NCI-H1930 (cell line): Measurements from ENCODE around the gene RTP2.
A peak's percentile ranks its signal among the peaks of the same experiment; 100 is the strongest.

Experiments
- DNase-seq, 2 experiments: peaks; one replicate each; lab custom pipeline; 2025; lab: John Stamatoyannopoulos, UW

Gene RTP2, protein sequence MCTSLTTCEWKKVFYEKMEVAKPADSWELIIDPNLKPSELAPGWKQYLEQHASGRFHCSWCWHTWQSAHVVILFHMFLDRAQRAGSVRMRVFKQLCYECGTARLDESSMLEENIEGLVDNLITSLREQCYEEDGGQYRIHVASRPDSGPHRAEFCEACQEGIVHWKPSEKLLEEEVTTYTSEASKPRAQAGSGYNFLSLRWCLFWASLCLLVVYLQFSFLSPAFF

GRCh38 chr3:187702507-187703033, at the start of gene RTP2:
TSS of gene RTP2 (minus strand) at chr3:187702557. CDS start at chr3:187702128, 429 bp downstream.
- no peak for DNase-seq

- no peak for DNase-seq
Observed at GRCh38 chr3:187750513-187751123, 48.3 kb upstream of the RTP2 start.

DNA sequence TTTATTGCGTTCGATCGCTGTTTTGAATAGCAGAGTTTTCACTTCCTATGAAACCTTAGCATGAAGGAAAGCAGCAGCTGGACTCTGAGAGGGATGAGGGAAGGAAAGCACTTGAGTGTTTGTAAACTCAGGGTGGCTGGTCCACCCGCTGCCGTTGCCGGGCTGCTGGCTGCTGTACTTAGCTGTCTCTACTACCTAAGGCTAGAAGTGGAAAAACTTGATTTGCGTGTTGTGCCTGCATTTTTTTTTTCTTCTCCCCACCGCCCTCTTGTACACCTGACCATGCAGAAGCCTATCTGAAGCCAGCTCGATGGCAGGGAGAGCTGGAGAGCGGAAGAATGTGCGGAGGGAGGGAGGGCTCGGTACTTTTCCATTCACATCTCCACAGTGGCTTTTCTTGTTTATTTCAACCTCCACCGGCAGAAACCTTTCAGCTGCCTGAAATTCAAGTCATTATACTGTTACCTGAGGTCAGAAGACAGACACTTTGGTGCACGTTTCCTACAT, 47.7 kb upstream of the RTP2 start:
- no peak for DNase-seq

- peak; percentile 57 to 77 for DNase-seq
Observed at GRCh38 chr3:187748050-187748481, 45.7 kb upstream of the RTP2 start.

- DNase-seq = no peak
Observed at GRCh38 chr3:187747506-187747905, 45.1 kb upstream of the RTP2 start.

DNA sequence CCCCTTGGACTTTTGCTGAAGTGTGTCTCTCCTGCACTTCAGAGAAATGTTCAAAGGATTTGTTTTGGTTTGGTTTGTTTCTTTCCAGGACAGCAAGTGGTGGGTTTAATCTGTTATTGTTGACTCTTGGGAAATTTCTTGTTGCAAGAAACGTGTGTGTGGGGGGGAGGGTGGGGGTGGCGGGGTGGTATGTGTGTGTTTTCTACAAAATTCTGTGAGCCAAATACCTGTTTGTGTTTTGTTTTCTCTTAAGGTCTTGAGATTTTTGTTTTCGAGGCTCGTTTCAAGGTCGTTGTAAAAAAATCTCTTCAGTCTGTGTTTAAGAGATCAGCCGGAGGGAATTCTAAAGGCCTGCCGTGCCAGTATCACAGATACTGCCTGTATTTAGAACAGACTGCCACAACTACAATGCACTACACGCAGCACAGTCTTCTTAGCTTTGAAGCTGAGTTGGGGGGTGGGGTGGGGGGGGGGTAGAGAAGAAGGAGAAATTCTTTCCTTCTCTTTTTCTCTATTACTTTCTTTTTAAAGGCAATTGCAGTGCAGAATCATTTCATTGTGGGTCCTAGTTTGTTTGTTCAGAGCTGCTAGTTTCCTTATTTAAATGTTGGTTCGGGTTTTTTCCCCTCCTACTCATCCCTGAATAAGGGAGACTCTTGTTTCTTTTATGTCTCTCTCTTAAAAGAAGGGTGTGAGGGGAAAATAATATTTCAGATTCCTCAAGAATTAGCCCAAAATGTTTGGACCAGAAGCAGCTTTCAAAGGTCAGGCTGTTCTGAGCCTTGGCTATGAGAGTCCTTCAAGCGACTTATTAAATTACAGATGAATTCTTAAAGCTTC, 44.3 kb upstream of the RTP2 start:
- no peak for DNase-seq

DNA sequence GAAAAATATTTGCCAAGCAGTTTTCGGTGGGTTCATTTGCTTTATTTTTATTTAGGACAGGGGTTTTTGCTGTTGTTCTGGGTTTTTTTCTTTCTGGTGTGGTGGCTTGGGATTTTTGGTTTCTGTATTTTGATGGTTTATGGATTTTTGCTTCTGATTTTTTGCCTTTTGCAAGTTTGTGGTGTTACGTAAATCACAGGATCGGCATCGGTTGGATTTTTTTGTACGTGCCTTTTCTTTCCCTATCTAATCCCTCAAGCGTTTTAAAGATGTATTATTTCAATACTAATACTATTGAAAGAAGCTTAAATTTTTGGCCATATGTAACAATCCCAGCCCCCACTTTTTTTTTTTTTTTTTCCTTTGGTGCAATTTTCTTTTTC, 43.7 kb upstream of the RTP2 start:
- no peak for DNase-seq

GRCh38 chr3:187745201-187746058, 43.1 kb upstream of the RTP2 start, which contains the start of gene BCL6:
TSS of gene BCL6 (minus strand) at chr3:187745468. CDS start at chr3:187733693, 11,775 bp downstream.
- peak; percentile 82 to 83 for DNase-seq

- DNase-seq = peak; percentile 15 to 20
Observed at GRCh38 chr3:187744169-187745151, 42.1 kb upstream of the RTP2 start.

DNA sequence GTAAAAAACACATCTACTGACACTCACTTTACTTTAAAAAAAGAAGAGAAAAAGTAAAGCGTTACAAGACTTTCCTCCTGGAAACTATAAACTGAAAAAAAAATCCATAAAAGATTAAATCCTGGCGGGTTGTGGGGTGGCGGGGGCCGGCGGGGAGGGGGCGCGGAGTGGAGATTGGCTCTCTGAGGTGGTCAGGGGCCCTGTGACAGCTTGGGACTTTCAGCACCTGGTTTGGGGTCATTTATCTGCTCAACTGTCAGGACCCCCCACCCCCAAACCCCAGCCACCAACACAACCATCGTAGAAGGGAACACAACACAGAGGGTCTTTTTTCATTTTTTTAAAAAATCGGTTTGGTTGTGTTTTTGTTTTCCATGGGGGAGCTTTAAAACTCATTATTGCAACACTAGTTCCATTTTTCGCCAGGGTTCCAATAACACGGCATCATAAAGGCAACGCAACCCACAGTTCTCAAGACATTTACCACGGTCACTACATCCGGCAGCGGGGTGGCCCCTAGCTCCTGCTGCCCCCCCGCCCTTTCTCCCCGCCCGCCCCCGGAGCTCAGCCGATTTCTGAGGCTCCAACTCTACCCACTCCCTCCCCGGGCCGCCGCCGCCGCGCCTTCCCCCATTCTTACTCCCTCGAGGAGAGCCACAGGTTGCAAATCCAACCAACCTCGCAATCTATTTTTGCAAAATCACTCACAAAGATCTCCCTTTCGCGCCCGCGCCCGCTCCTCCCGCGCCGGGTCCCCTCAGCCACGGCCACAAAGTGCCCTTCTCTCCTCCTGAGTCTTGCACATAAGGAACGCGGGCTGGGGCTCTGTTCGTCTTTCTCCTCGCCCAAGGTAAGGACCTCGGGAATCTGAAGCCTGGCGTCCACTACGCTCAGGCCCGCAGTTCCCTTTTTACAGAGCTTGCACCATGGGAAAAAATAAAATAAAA, 41.1 kb upstream of the RTP2 start:
- no peak for DNase-seq

DNA sequence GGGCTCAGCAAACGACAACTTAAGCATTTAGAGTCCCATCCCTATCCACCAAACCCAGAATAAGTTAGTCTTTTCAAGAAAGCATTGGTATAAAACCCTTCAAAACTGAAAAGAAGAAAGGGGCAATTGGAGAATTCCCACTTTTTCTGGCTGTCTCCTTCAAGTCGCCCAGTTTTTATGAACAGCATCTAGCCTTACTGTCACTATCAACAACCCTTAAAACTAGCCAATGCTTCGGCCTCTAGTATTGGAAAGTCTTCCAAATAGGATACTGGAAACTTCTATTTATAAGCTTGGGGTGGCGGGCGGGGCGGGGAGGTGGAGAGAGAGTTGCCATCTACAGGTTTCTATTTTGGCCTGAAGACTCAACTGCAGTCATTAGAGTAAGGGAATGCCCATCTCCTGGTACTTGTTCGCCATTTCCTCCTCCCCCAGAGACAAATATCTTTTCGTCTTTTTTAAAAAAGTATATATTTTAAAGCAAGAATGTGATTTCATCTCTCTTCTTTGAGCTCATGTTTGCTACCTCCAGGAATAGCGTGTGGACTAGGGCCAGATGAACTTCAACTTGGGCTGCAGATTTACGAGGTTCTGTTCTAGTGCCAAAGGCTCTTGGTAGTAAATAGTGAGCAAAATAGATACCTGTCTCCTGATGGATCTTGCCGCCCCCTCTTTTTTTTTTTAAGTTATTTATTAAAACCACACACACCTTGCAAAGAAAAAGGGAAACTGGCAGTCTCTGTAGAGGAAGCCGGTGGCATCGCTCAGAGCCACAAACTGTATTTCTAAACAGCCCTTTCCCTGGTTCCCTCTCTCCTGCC, 40.2 kb upstream of the RTP2 start:
- DNase-seq = no peak

- peak in 1 of 2 experiments; percentile 14 for DNase-seq
Observed at GRCh38 chr3:187741403-187742350, 39.3 kb upstream of the RTP2 start.

GRCh38 chr3:187740421-187741399, 38.4 kb upstream of the RTP2 start:
- DNase-seq = no peak

DNA sequence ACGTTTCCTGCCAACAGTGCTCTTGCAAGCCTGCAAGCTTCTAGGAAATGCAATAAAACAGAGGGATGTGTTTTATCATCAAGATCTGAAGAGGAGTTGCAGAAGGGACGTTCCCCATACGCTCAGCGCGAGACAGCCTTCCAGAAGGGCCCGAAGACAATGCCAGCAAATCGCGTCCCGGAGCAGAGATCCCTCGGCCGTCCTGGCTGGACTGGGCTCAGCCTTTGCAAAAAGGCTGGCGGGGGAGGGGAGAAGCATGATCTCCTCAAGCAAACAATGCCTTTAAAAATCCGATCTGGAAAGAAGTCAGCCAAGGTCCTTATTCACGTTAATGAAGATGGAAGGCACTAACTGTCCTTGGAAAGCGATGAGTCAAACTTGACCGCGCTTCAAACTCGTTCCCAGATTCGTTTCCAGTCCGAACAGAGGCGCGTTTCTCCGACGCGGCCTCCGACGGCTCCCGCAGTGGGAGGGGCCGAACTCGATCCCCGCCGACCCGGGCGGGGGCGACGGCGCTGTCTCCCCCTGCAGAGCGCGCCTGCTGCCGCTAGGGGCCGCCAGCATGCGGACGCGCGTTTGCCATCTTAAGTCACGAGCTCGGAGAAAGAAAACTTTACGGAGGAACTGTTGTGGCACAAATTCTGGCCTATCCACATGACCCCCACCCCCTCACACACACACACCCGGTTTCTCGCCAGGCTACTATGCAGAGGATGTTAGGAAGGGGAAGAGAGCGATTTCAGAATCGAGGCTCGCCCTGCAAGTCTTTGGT, 37.4 kb upstream of the RTP2 start:
- DNase-seq = no peak

DNA sequence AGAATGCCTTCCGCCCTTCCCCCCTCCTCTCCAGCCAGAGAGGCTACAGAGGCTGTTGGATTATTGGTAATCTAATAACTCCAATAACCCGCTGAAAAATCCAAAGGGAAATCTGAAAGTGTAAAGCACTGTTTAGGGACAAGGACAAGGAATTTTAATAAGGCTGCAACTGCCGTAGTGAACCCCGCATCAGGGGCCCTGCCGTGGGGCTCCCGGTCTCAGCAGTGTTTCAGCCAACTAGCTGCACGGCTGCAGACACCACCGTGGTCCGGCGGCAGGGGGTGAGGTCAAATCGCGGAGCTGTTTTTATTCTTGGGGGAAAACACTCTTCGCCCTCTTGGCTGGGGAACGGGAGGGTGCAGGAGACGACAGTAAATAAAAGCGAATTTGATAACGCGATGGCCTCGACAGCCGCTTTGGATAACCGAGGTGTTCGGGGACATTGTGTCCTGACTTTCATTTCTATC, 36.8 kb upstream of the RTP2 start:
- no peak for DNase-seq
